MM.1S (cell line): ENCODE results near the gene DACH1.

Experiments
- DNase-seq: peaks from one replicate; pipeline ENCODE4 v3.0.0-alpha.2; 2015
- H2AFZ ChIP-seq: fragments of 300-600 bp; sonication (generic); 2 replicates; pipeline ENCODE4 v1.6.0; 2016; ENCODE audit warnings: antibody characterized with exemption, low read length
- H3F3A ChIP-seq: fragments of 300-600 bp; sonication (generic); 2 replicates; pipeline ENCODE4 v1.6.1; 2016; ENCODE audit warnings: mild to moderate bottlenecking, antibody characterized with exemption, low read length, moderate library complexity, mixed read lengths; ENCODE audit not compliant: insufficient read depth
- H3K27ac ChIP-seq: fragments of 300-600 bp; sonication (generic); 2 replicates; pipeline ENCODE4 v1.5.1; 2016; ENCODE audit warnings: mild to moderate bottlenecking, low read length
- H3K27me3 ChIP-seq: fragments of 300-600 bp; sonication (generic); replicated peaks from 2 replicates; pipeline ENCODE4 v1.6.0; 2016; ENCODE audit warnings: low read length; ENCODE audit not compliant: insufficient read depth
- H3K36me3 ChIP-seq: fragments of 300-600 bp; sonication (generic); replicated peaks from 2 replicates; pipeline ENCODE4 v1.6.1; 2016; ENCODE audit warnings: mild to moderate bottlenecking, low read length, mixed read lengths; ENCODE audit not compliant: insufficient read depth
- H3K4me1 ChIP-seq: fragments of 300-600 bp; sonication (generic); 2 replicates; pipeline ENCODE4 v1.6.1; 2016; ENCODE audit warnings: low read length, mixed read lengths
- H3K4me2 ChIP-seq: fragments of 300-600 bp; sonication (generic); 2 replicates; pipeline ENCODE4 v1.6.0; 2016; ENCODE audit warnings: low read depth, low read length
- H3K4me3 ChIP-seq: fragments of 300-600 bp; sonication (generic); 2 replicates; pipeline ENCODE4 v1.5.1; 2016; ENCODE audit warnings: low read length, mixed read lengths
- H3K79me2 ChIP-seq: fragments of 300-600 bp; sonication (generic); 2 replicates; pipeline ENCODE4 v1.6.1; 2016; ENCODE audit warnings: mixed run types, low read length, mixed read lengths
- H3K9ac ChIP-seq: fragments of 300-600 bp; sonication (generic); 2 replicates; pipeline ENCODE4 v1.6.1; 2016; ENCODE audit warnings: low read length, mixed read lengths
- H3K9me2 ChIP-seq: fragments of 300-600 bp; sonication (generic); replicated peaks from 2 replicates; pipeline ENCODE4 v1.6.1; 2016; ENCODE audit warnings: mild to moderate bottlenecking, low read length, mixed read lengths; ENCODE audit not compliant: insufficient read depth
- H3K9me3 ChIP-seq: fragments of 300-600 bp; sonication (generic); replicated peaks from 2 replicates; pipeline ENCODE4 v1.6.1; 2016; ENCODE audit warnings: mild to moderate bottlenecking, low read length, mixed read lengths; ENCODE audit not compliant: insufficient read depth
- H4K20me1 ChIP-seq: fragments of 300-600 bp; sonication (generic); 2 replicates; pipeline ENCODE4 v1.6.1; 2016; ENCODE audit warnings: mild to moderate bottlenecking, low read length, moderate library complexity, mixed read lengths; ENCODE audit not compliant: insufficient read depth
- EZH2 ChIP-seq: fragments of 300-600 bp; sonication (generic); optimal IDR thresholded peaks from 2 replicates; pipeline ENCODE3; 2017; ENCODE audit warnings: low read depth, mild to moderate bottlenecking, antibody characterized with exemption, low read length, mixed read lengths
- EZH2phosphoT487 ChIP-seq: fragments of 300-600 bp; sonication (generic); IDR thresholded peaks from 2 replicates; pipeline ENCODE4 v1.6.1; 2018; ENCODE audit warnings: antibody characterized with exemption, low read length
- TF ChIP-seq, protein P1 (sequence below): fragments of 300-600 bp; sonication (generic); IDR thresholded peaks from 2 replicates; pipeline ENCODE4 v1.5.1; 2016; ENCODE audit warnings: antibody characterized with exemption, low read length, mixed read lengths

The DACH1 gene

DNA sequence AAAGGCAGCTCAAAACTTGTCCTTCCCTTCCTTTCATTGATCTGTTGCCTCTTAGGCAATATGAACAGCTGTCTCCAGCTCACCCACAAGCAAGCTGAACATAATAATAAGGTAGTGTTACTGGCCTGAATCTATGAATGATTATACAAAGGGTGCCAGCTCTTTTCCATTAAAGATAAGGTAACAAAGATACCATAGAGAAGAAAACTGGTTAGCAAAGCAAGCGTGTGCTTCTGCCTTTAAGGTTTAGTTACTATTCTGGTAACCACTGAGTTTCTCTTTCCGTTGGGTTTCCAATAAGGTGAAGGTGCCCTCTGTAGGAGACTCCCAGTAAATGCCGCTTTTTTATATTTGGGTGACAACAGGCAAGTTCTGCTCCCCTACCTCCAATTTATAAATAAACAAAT is 12.1 kb upstream of the DACH1 start:
- Histone ChIP-seq H4K20me1 (no peaks in the 10 kb centered on the region), H3K4me1 (peaks cover 20% of the 10 kb centered on the region; the same call in 1 of the 2 replicates), H3K9me2 (no peaks in the 10 kb centered on the region), H3K79me2 (no peaks in the 10 kb centered on the region), H3K9me3 (no peaks in the 10 kb centered on the region), H3K27me3 (no peaks in the 10 kb centered on the region), H2AFZ (peak overlapping the region; percentile 73), H3K4me3 (no peak overlapping the region), H3K9ac (no peak overlapping the region), H3K36me3 (no peaks in the 10 kb centered on the region), H3K27ac (no peak overlapping the region), H3K4me2 (peak overlapping the region; percentile 44), H3F3A (no peaks in the 10 kb centered on the region)
- peak; percentile 59 for DNase-seq
- TF ChIP-seq, protein P1, sequence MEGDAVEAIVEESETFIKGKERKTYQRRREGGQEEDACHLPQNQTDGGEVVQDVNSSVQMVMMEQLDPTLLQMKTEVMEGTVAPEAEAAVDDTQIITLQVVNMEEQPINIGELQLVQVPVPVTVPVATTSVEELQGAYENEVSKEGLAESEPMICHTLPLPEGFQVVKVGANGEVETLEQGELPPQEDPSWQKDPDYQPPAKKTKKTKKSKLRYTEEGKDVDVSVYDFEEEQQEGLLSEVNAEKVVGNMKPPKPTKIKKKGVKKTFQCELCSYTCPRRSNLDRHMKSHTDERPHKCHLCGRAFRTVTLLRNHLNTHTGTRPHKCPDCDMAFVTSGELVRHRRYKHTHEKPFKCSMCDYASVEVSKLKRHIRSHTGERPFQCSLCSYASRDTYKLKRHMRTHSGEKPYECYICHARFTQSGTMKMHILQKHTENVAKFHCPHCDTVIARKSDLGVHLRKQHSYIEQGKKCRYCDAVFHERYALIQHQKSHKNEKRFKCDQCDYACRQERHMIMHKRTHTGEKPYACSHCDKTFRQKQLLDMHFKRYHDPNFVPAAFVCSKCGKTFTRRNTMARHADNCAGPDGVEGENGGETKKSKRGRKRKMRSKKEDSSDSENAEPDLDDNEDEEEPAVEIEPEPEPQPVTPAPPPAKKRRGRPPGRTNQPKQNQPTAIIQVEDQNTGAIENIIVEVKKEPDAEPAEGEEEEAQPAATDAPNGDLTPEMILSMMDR: peak; percentile 46
- TF ChIP-seq EZH2phosphoT487: no peak

DNA sequence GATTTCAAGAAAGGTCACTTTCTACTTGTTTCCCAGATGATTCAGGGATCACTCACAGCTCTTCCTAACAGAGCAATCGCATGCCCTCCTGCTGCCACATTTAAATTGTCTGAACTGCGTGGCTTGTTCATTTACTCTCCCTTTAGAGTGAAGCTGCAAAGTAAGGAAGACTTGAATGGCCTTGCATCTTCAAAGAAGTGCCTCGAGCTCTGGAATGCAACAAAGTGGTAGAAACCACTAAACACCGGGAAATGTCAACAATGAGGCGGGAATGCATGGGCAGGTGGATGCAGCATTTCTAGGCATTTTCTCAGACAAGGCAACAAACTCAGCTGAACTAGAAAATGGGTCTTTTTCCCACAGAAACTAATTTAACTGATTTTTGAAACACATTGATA is 10.3 kb upstream of the DACH1 start:
- H3K9ac ChIP-seq: no peak overlapping the region
- TF ChIP-seq, protein P1: no peak
- TF ChIP-seq EZH2phosphoT487 (no peak), EZH2 (no peak)
- no peaks in the 10 kb centered on the region for H3K27me3 ChIP-seq
- no peaks in the 10 kb centered on the region for H3K9me3 ChIP-seq
- H4K20me1 ChIP-seq: no peaks in the 10 kb centered on the region
- no peaks in the 10 kb centered on the region for H3K79me2 ChIP-seq
- no peak overlapping the region for H3K4me3 ChIP-seq
- no peak overlapping the region for H2AFZ ChIP-seq
- H3K9me2 ChIP-seq: no peaks in the 10 kb centered on the region
- H3F3A ChIP-seq: no peaks in the 10 kb centered on the region
- DNase-seq: no peak
- peaks cover 20% of the 10 kb centered on the region; the same call in 1 of the 2 replicates for H3K4me1 ChIP-seq
- no peak overlapping the region for H3K4me2 ChIP-seq
- no peak overlapping the region for H3K27ac ChIP-seq
- H3K36me3 ChIP-seq: no peaks in the 10 kb centered on the region

DNA sequence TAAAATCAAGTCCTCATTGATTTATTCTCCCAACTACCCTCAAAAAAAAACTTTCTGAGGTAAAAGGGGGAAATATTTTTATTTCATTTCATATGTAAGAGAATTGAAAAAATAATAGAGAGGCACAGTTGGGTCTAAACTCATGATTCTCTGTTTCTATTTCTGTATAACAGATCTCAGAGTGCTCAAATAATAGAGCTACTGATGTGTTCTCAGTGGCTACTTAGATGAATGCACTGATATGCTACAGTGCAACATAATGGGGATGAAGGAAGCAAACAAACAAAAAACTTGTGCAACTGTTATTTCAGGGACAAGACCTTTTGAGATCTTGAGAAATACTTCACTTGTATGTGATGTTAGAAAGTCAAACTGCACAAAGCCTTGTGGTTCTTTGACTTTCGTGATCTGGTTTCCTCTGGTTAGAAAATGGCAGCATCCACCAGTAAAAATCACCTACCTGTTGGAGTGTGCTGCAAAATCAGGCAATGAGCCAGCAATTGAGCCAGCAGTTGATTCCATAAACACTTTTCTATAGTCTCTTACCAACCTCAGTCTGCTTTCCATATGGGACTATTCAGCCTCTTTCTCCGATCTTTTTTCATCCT is 9.7 kb upstream of the DACH1 start:
- H3K27ac ChIP-seq: no peak overlapping the region
- H3K27me3 ChIP-seq: no peaks in the 10 kb centered on the region
- no peak overlapping the region for H3K4me2 ChIP-seq
- no peak overlapping the region for H2AFZ ChIP-seq
- no peak overlapping the region for H3K4me3 ChIP-seq
- DNase-seq: no peak
- H3K4me1 ChIP-seq: peaks cover 20% of the 10 kb centered on the region; the same call in 1 of the 2 replicates
- no peaks in the 10 kb centered on the region for H3K9me3 ChIP-seq
- no peaks in the 10 kb centered on the region for H4K20me1 ChIP-seq
- H3K79me2 ChIP-seq: no peaks in the 10 kb centered on the region
- H3F3A ChIP-seq: no peaks in the 10 kb centered on the region
- no peak overlapping the region for H3K9ac ChIP-seq
- TF ChIP-seq, protein P1: no peak
- TF ChIP-seq EZH2phosphoT487: no peak
- TF ChIP-seq EZH2: no peak
- H3K36me3 ChIP-seq: no peaks in the 10 kb centered on the region
- H3K9me2 ChIP-seq: no peaks in the 10 kb centered on the region
